HG03442 (cell line): Measurements from ENCODE around the gene CEP78.
A peak's percentile ranks its signal among the peaks of the same experiment; 100 is the strongest.
"Not testable (repeated sequence)": the region's sequence is repeated elsewhere in the genome, so short reads cannot be mapped to it uniquely, and the experiment has no call there.

Experiments used
- ATAC-seq: cut with Tn5 transposase; IDR thresholded peaks from one replicate; pipeline ENCODE4 v1.9.1; 2021; ENCODE audit warnings: mild to moderate bottlenecking, moderate library complexity; ENCODE audit not compliant: unreplicated experiment

Gene CEP78

GRCh38 chr9:78232471-78232870, 3.4 kb upstream of the CEP78 start:
- ATAC-seq: not testable (repeated sequence)

GRCh38 chr9:78234810-78235209, 1.1 kb upstream of the CEP78 start:
- ATAC-seq: no peak

GRCh38 chr9:78235256-78235761, 566 bp upstream of the CEP78 start:
- peak; percentile 2 for ATAC-seq

- peak; percentile 16 for ATAC-seq
Observed at GRCh38 chr9:78236551-78236910, 656 bp downstream of the CEP78 start.

GRCh38 chr9:78238046-78239038, 2.5 kb downstream of the CEP78 start:
- no peak for ATAC-seq

GRCh38 chr9:78239506-78239905, 3.6 kb downstream of the CEP78 start:
- no peak for ATAC-seq

GRCh38 chr9:78242041-78242440, 6.2 kb downstream of the CEP78 start:
- no peak for ATAC-seq

GRCh38 chr9:78243130-78243529, 7.3 kb downstream of the CEP78 start:
- ATAC-seq: no peak

- no peak for ATAC-seq
Observed at GRCh38 chr9:78245401-78245800, 9.5 kb downstream of the CEP78 start.

- no peak for ATAC-seq
Observed at GRCh38 chr9:78248635-78249034, 12.8 kb downstream of the CEP78 start.

- no peak for ATAC-seq
Observed at GRCh38 chr9:78249542-78249941, 13.7 kb downstream of the CEP78 start.

GRCh38 chr9:78252616-78253015, 16.7 kb downstream of the CEP78 start:
- no peak for ATAC-seq

- no peak for ATAC-seq
Observed at GRCh38 chr9:78253285-78253684, 17.4 kb downstream of the CEP78 start.

- no peak for ATAC-seq
Observed at GRCh38 chr9:78261403-78262001, 25.6 kb downstream of the CEP78 start.

GRCh38 chr9:78262655-78263054, 26.8 kb downstream of the CEP78 start:
- no peak for ATAC-seq

GRCh38 chr9:78267889-78268288, 32.0 kb downstream of the CEP78 start:
- ATAC-seq: no peak

GRCh38 chr9:78269784-78270183, 33.9 kb downstream of the CEP78 start:
- ATAC-seq: no peak

- no peak for ATAC-seq
Observed at GRCh38 chr9:78272307-78272706, 36.4 kb downstream of the CEP78 start.

- no peak for ATAC-seq
Observed at GRCh38 chr9:78273761-78274160, 37.9 kb downstream of the CEP78 start.

- ATAC-seq: no peak
Observed at GRCh38 chr9:78278177-78278777, 42.4 kb downstream of the CEP78 start.

GRCh38 chr9:78278801-78279200, 42.9 kb downstream of the CEP78 start:
- ATAC-seq: no peak
